Neural progenitor cell (in vitro differentiated cells): ENCODE results near the gene TRAK2.

Source experiments
- EZH2 ChIP-seq: fragments of 200-600 bp; sonication (generic); IDR thresholded peaks from 2 replicates; pipeline ENCODE4 v1.6.1; 2017; ENCODE audit warnings: antibody characterized with exemption, mild to moderate bottlenecking, moderate library complexity
- TF ChIP-seq, protein P1 (sequence below): fragments of 200-600 bp; sonication (generic); IDR thresholded peaks from 2 replicates; pipeline ENCODE4 v1.5.1; 2017; ENCODE audit warnings: antibody characterized with exemption, mild to moderate bottlenecking

DNA sequence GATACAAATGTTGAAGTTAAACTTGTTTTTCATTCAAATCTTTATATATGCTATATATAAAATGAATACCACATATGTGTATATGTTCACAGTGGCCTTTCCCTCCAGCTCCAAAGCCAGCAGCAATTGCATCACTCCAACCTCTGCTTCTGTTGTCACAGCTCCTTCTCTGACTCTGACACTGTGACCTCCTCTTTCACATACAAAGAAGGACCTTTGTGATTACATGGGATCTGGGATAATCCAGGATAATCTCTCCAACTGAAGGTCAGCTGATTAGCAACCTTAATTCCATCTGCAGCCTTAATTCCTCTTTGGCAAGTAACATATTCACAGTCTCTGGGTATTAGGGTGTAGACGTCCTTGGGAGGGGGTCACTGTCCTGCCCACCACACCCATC lies 102.5 kb downstream of the TRAK2 start:
- TF ChIP-seq EZH2 = no peak
- TF ChIP-seq, protein P1, sequence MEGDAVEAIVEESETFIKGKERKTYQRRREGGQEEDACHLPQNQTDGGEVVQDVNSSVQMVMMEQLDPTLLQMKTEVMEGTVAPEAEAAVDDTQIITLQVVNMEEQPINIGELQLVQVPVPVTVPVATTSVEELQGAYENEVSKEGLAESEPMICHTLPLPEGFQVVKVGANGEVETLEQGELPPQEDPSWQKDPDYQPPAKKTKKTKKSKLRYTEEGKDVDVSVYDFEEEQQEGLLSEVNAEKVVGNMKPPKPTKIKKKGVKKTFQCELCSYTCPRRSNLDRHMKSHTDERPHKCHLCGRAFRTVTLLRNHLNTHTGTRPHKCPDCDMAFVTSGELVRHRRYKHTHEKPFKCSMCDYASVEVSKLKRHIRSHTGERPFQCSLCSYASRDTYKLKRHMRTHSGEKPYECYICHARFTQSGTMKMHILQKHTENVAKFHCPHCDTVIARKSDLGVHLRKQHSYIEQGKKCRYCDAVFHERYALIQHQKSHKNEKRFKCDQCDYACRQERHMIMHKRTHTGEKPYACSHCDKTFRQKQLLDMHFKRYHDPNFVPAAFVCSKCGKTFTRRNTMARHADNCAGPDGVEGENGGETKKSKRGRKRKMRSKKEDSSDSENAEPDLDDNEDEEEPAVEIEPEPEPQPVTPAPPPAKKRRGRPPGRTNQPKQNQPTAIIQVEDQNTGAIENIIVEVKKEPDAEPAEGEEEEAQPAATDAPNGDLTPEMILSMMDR = no peak
